Sigmoid colon (tissue), 7 donors: ENCODE data around the gene TTBK2. TPM values are rescaled to one million over a fixed set of nuclear protein-coding genes. Genes with fewer than 3 reads are reported as not detected.

Source experiments
- DNase-seq: peaks from one replicate; pipeline ENCODE4 v3.0.0-alpha.2; 2019
- H3K27ac ChIP-seq, 4 donors: fragments of 200-600 bp; sonication (generic); one replicate each; pipeline ENCODE4 v1.5.1; 2016 to 2019; ENCODE audit warnings: mild to moderate bottlenecking in 1 of 4
- H3K27me3 ChIP-seq, 3 donors: fragments of 200-600 bp; sonication (generic); one replicate each; pipeline ENCODE4 v1.5.1; 2019; ENCODE audit warnings: mild to moderate bottlenecking in 1 of 3
- H3K36me3 ChIP-seq, 4 donors: fragments of 200-600 bp; sonication (generic); one replicate each; pipeline ENCODE4 v1.5.1; 2016 to 2019
- H3K4me1 ChIP-seq, 4 donors: fragments of 200-600 bp; sonication (generic); one replicate each; pipeline ENCODE4 v1.5.1; 2017 to 2019
- H3K4me3 ChIP-seq, 4 donors: fragments of 200-600 bp; sonication (generic); one replicate each; pipeline ENCODE4 v1.5.1; 2017 to 2019; ENCODE audit warnings: mild to moderate bottlenecking in 2 of 4, moderate library complexity in 1 of 4
- H3K9me3 ChIP-seq, 4 donors: fragments of 200-600 bp in 3 of 4; sonication (generic) in 3 of 4; one replicate each; pipeline versions ENCODE4 v1.5.1 to v1.6.1; 2013 to 2019
- CTCF ChIP-seq, 4 experiments: fragments of 450-650 bp in 3 of 4; fragments of 200-600 bp in 1 of 4; IDR thresholded peaks; one replicate each; pipeline ENCODE4 v1.5.1; 2016 to 2019; ENCODE audit warnings: antibody characterized with exemption in 4 of 4, mild to moderate bottlenecking in 3 of 4, moderate library complexity in 2 of 4
- EP300 ChIP-seq, 4 donors: sonication (generic); formaldehyde crosslinking; IDR thresholded peaks; one replicate each; pipeline ENCODE4 v1.6.1; 2017; ENCODE audit warnings: antibody characterized with exemption in 4 of 4
- POLR2A ChIP-seq, 2 donors: fragments of 450-650 bp; IDR thresholded peaks; one replicate each; pipeline ENCODE4 v1.6.1; 2016; ENCODE audit warnings: antibody characterized with exemption in 2 of 2, mild to moderate bottlenecking in 2 of 2, moderate library complexity in 2 of 2
- POLR2AphosphoS5 ChIP-seq, 4 donors: sonication (generic); formaldehyde crosslinking; IDR thresholded peaks; one replicate each; pipeline ENCODE4 v1.6.1; 2017; ENCODE audit warnings: antibody characterized with exemption in 4 of 4
- WGBS, 2 donors: extraction: QIAGEN DNeasy Blood & Tissue Kit; methylation state at CpG; one replicate each; pipeline ENCODE4 v1.1.7; 2013; 5-methylcytosine and 5-hydroxymethylcytosine counted together
- intact Hi-C: fragments of 100-400 bp; cut with DNase I; formaldehyde crosslinking; loops from one replicate; pipeline ENCODE4 v1.15.1; 2023
- polyA plus RNA-seq, 3 donors: library from polyadenylated mRNA; stranded (reverse); fragments of 200-250 nt; gene quantifications; one replicate each; pipeline ENCODE4 v1.2.3, GENCODE V29; 2013
- total RNA-seq, 4 donors: library from RNA; depleted of rRNA; stranded (reverse); fragments of >200 nt; gene quantifications; one replicate each; pipeline ENCODE4 v1.1.0, GENCODE V29; 2016
- donor health status: healthy with polysubstance abuse.
- donor health status: Bipolar disorder and iron deficiency.
- donor health status: healthy.

The TTBK2 gene
- total and polyA plus RNA-seq, 7 donors, result 1.2 to 24.8 (median 16.8) TPM

GRCh38 chr15:42720071-42720470 lies 200.5 kb downstream of the TTBK2 start:
- Histone ChIP-seq H3K27me3 (no peaks in the 10 kb centered on the region), H3K36me3 (peaks cover 51 to 88% (median 67%) of the 10 kb centered on the region in 4 donors), H3K9me3 (no peaks in the 10 kb centered on the region), H3K4me3 (no peak overlapping the region), H3K4me1 (no peaks in the 10 kb centered on the region), H3K27ac (no peak overlapping the region)
- TF ChIP-seq EP300 (IDR thresholded peaks at IDR 0.05) (no peak), CTCF (IDR thresholded peaks at IDR 0.05) (no peak), POLR2AphosphoS5 (IDR thresholded peaks at IDR 0.05) (no peak), POLR2A (IDR thresholded peaks at IDR 0.05) (no peak)
- no peak for DNase-seq
- intact Hi-C loops, result no loop called here
- WGBS, 2 donors, result 94 to 95% methylated on average over 3 of the region's 3 CpGs

- 77 to 90% methylated on average over 6 of the region's 6 CpGs for WGBS, 2 donors
- Histone ChIP-seq H3K4me1 (no peaks in the 10 kb centered on the region), H3K4me3 (no peak overlapping the region), H3K27ac (no peak overlapping the region), H3K27me3 (no peaks in the 10 kb centered on the region), H3K9me3 (no peaks in the 10 kb centered on the region), H3K36me3 (peaks cover 44 to 77% (median 57%) of the 10 kb centered on the region in 4 donors)
- DNase-seq, result no peak
- TF ChIP-seq CTCF (IDR thresholded peaks at IDR 0.05) (no peak), POLR2AphosphoS5 (IDR thresholded peaks at IDR 0.05) (no peak), EP300 (IDR thresholded peaks at IDR 0.05) (no peak), POLR2A (IDR thresholded peaks at IDR 0.05) (no peak)
- intact Hi-C loops, result no loop called here
Observed at GRCh38 chr15:42719043-42719442, 201.5 kb downstream of the TTBK2 start.

- 96 to 97% methylated on average over 2 of the region's 2 CpGs for WGBS, 2 donors
- intact Hi-C loops, result no loop called here
- Histone ChIP-seq H3K9me3 (no peaks in the 10 kb centered on the region), H3K36me3 (peaks cover 36 to 54% (median 43%) of the 10 kb centered on the region in 4 donors), H3K27me3 (no peaks in the 10 kb centered on the region), H3K27ac (no peak overlapping the region), H3K4me3 (no peak overlapping the region), H3K4me1 (no peaks in the 10 kb centered on the region)
- no peak for DNase-seq
- no peak for TF ChIP-seq EP300 (IDR thresholded peaks at IDR 0.05)
- TF ChIP-seq POLR2AphosphoS5 (IDR thresholded peaks at IDR 0.05), result no peak
- no peak for TF ChIP-seq POLR2A (IDR thresholded peaks at IDR 0.05)
- TF ChIP-seq CTCF (IDR thresholded peaks at IDR 0.05), result no peak
Observed at GRCh38 chr15:42716626-42717025, 204.0 kb downstream of the TTBK2 start.

- Histone ChIP-seq H3K9me3 (no peaks in the 10 kb centered on the region), H3K4me1 (no peaks in the 10 kb centered on the region), H3K36me3 (peaks cover 36 to 55% (median 42%) of the 10 kb centered on the region in 4 donors), H3K27ac (no peak overlapping the region), H3K4me3 (no peak overlapping the region), H3K27me3 (no peaks in the 10 kb centered on the region)
- intact Hi-C loops, result no loop called here
- WGBS, 2 donors, result 90 to 96% methylated on average over 5 of the region's 5 CpGs
- no peak for DNase-seq
- TF ChIP-seq POLR2AphosphoS5 (IDR thresholded peaks at IDR 0.05) (no peak), CTCF (IDR thresholded peaks at IDR 0.05) (no peak), POLR2A (IDR thresholded peaks at IDR 0.05) (no peak), EP300 (IDR thresholded peaks at IDR 0.05) (no peak)
Observed at GRCh38 chr15:42716125-42716524, 204.5 kb downstream of the TTBK2 start.

GRCh38 chr15:42712584-42712983 lies 208.0 kb downstream of the TTBK2 start:
- intact Hi-C loops, result no loop called here
- H3K27ac ChIP-seq, result no peak overlapping the region
- H3K27me3 ChIP-seq, result no peaks in the 10 kb centered on the region
- DNase-seq, result peak; percentile 21
- no peaks in the 10 kb centered on the region for H3K9me3 ChIP-seq
- peaks cover 4 to 27% (median 13%) of the 10 kb centered on the region in 4 donors for H3K36me3 ChIP-seq
- H3K4me3 ChIP-seq, result no peak overlapping the region
- 96 to 97% methylated on average over 4 of the region's 4 CpGs for WGBS, 2 donors
- peaks cover 0 to 8% (median 3%) of the 10 kb centered on the region in 4 donors for H3K4me1 ChIP-seq
- TF ChIP-seq CTCF (IDR thresholded peaks at IDR 0.05) (no peak), POLR2AphosphoS5 (IDR thresholded peaks at IDR 0.05) (no peak), POLR2A (IDR thresholded peaks at IDR 0.05) (no peak), EP300 (IDR thresholded peaks at IDR 0.05) (no peak)
